HL-60 (cell line): ENCODE measurements around the gene MCRS1.

Source experiments
- DNase-seq, 2 experiments: peaks; one replicate each; pipeline ENCODE4 v3.0.0-alpha.2; 2010 to 2020; ENCODE audit warnings: low read depth in 1 of 2, low spot score in 1 of 2
- H3K27ac ChIP-seq: fragments of 250-450 bp; sonication (Bioruptor Pico); replicated peaks from 2 replicates; pipeline ENCODE4 v1.5.1; 2020; ENCODE audit warnings: mild to moderate bottlenecking, moderate library complexity
- H3K27me3 ChIP-seq: fragments of 250-450 bp; sonication (Bioruptor Pico); 2 replicates; pipeline ENCODE4 v1.5.1; 2021; ENCODE audit warnings: mild to moderate bottlenecking, moderate library complexity; ENCODE audit not compliant: insufficient read depth, poor library complexity, severe bottlenecking
- H3K4me3 ChIP-seq: replicated peaks from 2 replicates; pipeline ENCODE4 v1.5.1; 2011; ENCODE audit warnings: mild to moderate bottlenecking, control low read depth, low read length; ENCODE audit not compliant: insufficient read depth
- GABPA ChIP-seq: IDR thresholded peaks from 2 replicates; pipeline ENCODE4 v1.6.1; 2012; ENCODE audit warnings: low read depth
- POLR2AphosphoS5 ChIP-seq: IDR thresholded peaks from 2 replicates; pipeline ENCODE4 v1.6.1; 2012; ENCODE audit warnings: low read depth
- SPI1 ChIP-seq: IDR thresholded peaks from 2 replicates; pipeline ENCODE4 v1.6.1; 2012; ENCODE audit warnings: low read depth, mild to moderate bottlenecking, borderline replicate concordance
- TF ChIP-seq, protein P1 (sequence below): IDR thresholded peaks from one replicate; pipeline ENCODE4 v1.5.1; 2011; ENCODE audit warnings: low read length, control low read depth, inconsistent platforms; ENCODE audit not compliant: insufficient read depth
- TF ChIP-seq, protein P2 (sequence below): IDR thresholded peaks from 2 replicates; pipeline ENCODE4 v1.6.1; 2012; ENCODE audit warnings: low read depth; ENCODE audit not compliant: insufficient replicate concordance

The MCRS1 gene

DNA sequence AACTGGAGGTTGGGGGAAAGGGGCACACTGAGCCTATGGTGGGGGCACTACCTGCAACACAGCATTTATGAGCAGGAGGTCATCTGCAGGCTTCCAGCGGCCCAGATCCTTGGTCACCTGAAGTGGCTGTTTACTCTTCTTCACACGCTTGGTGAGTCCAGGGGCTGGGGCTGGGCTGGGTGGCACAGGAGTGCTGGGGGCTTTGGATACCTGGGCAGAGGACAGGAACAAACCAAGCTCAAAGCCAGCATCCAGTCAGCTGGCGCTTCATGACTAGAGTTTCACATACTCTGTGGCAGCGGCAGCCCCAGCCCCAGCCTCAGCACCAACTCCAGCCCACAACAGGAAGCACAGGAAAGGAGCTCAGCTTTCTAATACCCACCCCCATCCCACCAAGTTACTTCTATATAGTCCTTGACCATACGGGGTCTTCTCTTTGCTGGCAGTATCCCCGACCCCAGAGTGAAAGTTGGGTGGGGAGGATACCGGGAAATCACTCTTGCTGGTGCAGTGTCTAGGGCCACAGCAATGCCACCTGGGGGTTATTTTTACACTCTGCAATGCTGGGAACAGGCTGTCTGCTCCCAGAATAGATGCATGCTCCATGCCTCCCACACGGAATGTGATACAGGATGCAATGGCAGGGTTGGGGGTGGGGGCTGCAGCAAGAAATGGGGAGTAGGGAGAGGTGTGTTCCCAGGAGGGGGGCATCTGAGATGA, 3.1 kb downstream of the MCRS1 start:
- TF ChIP-seq, protein P1, sequence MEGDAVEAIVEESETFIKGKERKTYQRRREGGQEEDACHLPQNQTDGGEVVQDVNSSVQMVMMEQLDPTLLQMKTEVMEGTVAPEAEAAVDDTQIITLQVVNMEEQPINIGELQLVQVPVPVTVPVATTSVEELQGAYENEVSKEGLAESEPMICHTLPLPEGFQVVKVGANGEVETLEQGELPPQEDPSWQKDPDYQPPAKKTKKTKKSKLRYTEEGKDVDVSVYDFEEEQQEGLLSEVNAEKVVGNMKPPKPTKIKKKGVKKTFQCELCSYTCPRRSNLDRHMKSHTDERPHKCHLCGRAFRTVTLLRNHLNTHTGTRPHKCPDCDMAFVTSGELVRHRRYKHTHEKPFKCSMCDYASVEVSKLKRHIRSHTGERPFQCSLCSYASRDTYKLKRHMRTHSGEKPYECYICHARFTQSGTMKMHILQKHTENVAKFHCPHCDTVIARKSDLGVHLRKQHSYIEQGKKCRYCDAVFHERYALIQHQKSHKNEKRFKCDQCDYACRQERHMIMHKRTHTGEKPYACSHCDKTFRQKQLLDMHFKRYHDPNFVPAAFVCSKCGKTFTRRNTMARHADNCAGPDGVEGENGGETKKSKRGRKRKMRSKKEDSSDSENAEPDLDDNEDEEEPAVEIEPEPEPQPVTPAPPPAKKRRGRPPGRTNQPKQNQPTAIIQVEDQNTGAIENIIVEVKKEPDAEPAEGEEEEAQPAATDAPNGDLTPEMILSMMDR = no peak
- TF ChIP-seq POLR2AphosphoS5 = no peak
- no peak for TF ChIP-seq GABPA
- TF ChIP-seq, protein P2, sequence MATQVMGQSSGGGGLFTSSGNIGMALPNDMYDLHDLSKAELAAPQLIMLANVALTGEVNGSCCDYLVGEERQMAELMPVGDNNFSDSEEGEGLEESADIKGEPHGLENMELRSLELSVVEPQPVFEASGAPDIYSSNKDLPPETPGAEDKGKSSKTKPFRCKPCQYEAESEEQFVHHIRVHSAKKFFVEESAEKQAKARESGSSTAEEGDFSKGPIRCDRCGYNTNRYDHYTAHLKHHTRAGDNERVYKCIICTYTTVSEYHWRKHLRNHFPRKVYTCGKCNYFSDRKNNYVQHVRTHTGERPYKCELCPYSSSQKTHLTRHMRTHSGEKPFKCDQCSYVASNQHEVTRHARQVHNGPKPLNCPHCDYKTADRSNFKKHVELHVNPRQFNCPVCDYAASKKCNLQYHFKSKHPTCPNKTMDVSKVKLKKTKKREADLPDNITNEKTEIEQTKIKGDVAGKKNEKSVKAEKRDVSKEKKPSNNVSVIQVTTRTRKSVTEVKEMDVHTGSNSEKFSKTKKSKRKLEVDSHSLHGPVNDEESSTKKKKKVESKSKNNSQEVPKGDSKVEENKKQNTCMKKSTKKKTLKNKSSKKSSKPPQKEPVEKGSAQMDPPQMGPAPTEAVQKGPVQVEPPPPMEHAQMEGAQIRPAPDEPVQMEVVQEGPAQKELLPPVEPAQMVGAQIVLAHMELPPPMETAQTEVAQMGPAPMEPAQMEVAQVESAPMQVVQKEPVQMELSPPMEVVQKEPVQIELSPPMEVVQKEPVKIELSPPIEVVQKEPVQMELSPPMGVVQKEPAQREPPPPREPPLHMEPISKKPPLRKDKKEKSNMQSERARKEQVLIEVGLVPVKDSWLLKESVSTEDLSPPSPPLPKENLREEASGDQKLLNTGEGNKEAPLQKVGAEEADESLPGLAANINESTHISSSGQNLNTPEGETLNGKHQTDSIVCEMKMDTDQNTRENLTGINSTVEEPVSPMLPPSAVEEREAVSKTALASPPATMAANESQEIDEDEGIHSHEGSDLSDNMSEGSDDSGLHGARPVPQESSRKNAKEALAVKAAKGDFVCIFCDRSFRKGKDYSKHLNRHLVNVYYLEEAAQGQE = no peak
- no peak for TF ChIP-seq SPI1
- no peaks in the 10 kb centered on the region for H3K27me3 ChIP-seq
- DNase-seq = no peak
- H3K4me3 ChIP-seq = no peak overlapping the region
- no peak overlapping the region for H3K27ac ChIP-seq

DNA sequence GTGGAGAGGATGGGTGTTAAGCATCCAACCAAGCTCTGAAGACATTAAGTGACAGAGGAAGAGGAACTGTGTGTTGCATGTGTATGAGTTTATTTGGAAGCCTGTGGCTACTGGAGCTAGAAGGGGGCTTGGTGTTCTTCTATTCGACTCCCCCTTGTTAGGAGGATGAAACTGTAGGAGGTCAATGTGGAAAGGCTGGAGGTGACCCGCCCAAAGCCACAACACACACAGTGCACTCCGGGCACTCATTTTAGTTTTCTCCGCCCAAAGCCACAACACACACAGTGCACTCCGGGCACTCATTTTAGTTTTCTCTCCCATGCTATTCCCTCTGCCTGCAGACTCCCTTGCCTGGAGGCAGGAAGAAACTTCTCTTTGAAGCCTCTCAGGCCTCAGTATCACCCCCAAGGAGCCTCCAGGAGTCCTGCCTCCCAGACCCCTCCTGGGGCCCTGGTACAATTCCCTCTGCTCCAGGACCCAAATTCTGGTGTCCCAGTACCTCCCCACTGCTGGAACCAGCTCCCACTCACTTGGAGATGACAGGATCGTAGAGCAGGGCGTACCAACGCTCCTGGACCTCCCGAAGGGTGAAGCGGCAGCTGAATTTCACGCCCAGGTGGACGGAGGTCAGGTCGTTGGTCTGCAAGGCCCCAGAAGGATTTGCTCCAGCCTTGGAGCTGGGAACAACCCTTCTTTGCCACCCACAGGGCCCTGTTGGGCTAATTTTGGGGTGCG, 3.8 kb downstream of the MCRS1 start:
- no peak overlapping the region for H3K27ac ChIP-seq
- TF ChIP-seq, protein P1 = no peak
- no peak for TF ChIP-seq SPI1
- no peak for TF ChIP-seq POLR2AphosphoS5
- no peak for TF ChIP-seq GABPA
- TF ChIP-seq, protein P2 = no peak
- DNase-seq = no peak

DNA sequence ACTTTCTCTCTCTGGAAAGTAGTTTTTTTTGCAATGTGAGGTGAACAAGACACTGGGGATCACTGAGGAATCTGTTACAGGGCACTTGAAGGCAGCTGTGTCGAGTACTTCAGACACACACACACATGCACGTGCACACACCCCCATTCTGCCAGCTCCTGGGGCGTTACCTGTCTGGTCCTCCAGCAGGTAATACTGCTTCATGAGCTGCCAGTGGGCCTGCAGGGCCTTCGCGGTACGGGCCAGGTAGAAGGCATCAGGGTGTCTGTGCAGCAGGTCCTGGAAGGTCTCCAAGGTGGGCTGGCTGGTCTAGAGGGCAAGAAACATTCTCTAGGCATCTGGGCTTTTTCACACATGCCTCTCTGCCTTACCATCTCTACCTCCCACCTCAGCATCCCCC, 5.1 kb downstream of the MCRS1 start:
- DNase-seq = no peak
- no peak for TF ChIP-seq POLR2AphosphoS5
- TF ChIP-seq, protein P1 = no peak
- no peak for TF ChIP-seq SPI1
- TF ChIP-seq, protein P2 = no peak
- no peak for TF ChIP-seq GABPA
- Histone ChIP-seq H3K27ac (no peak overlapping the region), H3K4me3 (no peak overlapping the region), H3K27me3 (no peaks in the 10 kb centered on the region)

More for the DNA sequence above, 3.8 kb downstream of the MCRS1 start:
- no peak overlapping the region for H3K4me3 ChIP-seq
- no peaks in the 10 kb centered on the region for H3K27me3 ChIP-seq
